Skeletal muscle tissue (tissue), 4 donors: ENCODE data around the gene NR2C2. TPM values are rescaled to one million over a fixed set of nuclear protein-coding genes. Genes with fewer than 3 reads are reported as not detected.

Source experiments
- H3K27ac ChIP-seq: one replicate; pipeline ENCODE4 v1.7.0; 2013; ENCODE audit warnings: mild to moderate bottlenecking, low read depth, low read length, inconsistent platforms
- H3K27me3 ChIP-seq, 3 donors: one replicate each; pipeline ENCODE4 v1.7.0; 2013; ENCODE audit warnings: low read length in 3 of 3; ENCODE audit not compliant: control insufficient read depth in 3 of 3, insufficient read depth in 3 of 3
- H3K36me3 ChIP-seq, 3 donors: one replicate each; pipeline ENCODE4 v1.7.0; 2013; ENCODE audit warnings: low read length in 3 of 3; ENCODE audit not compliant: control insufficient read depth in 3 of 3, insufficient read depth in 3 of 3
- H3K4me1 ChIP-seq, 3 donors: one replicate each; pipeline ENCODE4 v1.7.0; 2013; ENCODE audit warnings: low read length in 3 of 3, mild to moderate bottlenecking in 3 of 3; ENCODE audit not compliant: control insufficient read depth in 3 of 3, insufficient read depth in 3 of 3
- H3K4me3 ChIP-seq, 3 donors: one replicate each; pipeline ENCODE4 v1.7.0; 2013; ENCODE audit warnings: low read length in 3 of 3
- H3K9ac ChIP-seq, 3 donors: one replicate each; pipeline ENCODE4 v1.7.0; 2013; ENCODE audit warnings: low read length in 3 of 3, mild to moderate bottlenecking in 3 of 3, moderate library complexity in 2 of 3, low read depth in 1 of 3
- H3K9me3 ChIP-seq, 3 donors: one replicate each; pipeline ENCODE4 v1.7.0; 2013; ENCODE audit warnings: low read length in 3 of 3; ENCODE audit not compliant: control insufficient read depth in 3 of 3
- total RNA-seq: library from RNA; depleted of rRNA; stranded (reverse); fragments of >200 nt; gene quantifications from one replicate; pipeline ENCODE4 v1.2.3, GENCODE V29; 2014
- donor health status: Osteomylitis.

The NR2C2 gene
- total RNA-seq, 1 donor from 2014 or later = 27.7 TPM

DNA sequence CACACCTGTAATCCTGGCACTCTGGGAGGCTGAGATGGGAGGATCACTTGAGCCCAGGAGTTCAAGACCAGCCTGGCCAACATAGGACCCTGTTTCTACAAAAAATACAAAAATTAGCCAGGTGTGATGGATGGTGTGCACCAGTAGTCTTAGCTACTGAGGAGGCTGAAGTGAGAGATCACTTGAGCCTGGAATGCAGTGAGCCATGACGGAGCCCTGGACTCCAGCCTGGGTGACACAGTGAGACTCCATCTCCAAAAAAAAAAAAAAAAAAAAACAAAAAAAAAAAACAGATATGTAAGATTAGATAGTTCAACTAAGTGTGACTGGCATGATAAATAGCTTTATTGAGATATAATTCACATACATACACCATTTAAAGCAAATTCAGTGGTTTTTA is 141.8 kb downstream of the NR2C2 start:
- H3K36me3 ChIP-seq = peaks cover 25 to 63% (median 37%) of the 10 kb centered on the region in 3 donors
- no peak overlapping the region for H3K4me3 ChIP-seq
- H3K27ac ChIP-seq = no peak overlapping the region
- no peak overlapping the region for H3K9ac ChIP-seq
- no peaks in the 10 kb centered on the region for H3K27me3 ChIP-seq
- no peaks in the 10 kb centered on the region for H3K9me3 ChIP-seq
- no peaks in the 10 kb centered on the region for H3K4me1 ChIP-seq

DNA sequence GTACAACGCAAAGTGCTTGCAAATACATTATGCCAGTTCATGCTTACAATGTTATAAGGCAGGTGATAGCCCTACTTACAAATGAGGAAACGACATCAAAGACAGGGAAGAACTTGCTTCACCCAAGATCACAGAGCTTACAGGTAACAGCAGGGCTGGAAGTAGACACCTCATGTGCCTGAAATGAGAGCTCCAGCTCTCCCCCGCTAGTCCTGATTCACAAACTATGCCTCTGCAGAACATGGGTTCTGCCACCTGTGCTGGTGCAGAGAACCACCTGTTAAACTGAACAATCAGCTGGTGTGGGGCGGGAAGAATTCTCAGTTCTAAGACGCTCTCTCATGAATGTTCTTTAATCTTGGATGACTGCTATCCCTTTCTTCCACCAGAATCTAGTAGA is 144.2 kb downstream of the NR2C2 start:
- Histone ChIP-seq H3K9me3 (no peaks in the 10 kb centered on the region), H3K4me3 (no peak overlapping the region), H3K4me1 (no peaks in the 10 kb centered on the region), H3K9ac (no peak overlapping the region), H3K27me3 (no peaks in the 10 kb centered on the region), H3K27ac (no peak overlapping the region), H3K36me3 (peaks cover 31 to 66% (median 42%) of the 10 kb centered on the region in 3 donors)

DNA sequence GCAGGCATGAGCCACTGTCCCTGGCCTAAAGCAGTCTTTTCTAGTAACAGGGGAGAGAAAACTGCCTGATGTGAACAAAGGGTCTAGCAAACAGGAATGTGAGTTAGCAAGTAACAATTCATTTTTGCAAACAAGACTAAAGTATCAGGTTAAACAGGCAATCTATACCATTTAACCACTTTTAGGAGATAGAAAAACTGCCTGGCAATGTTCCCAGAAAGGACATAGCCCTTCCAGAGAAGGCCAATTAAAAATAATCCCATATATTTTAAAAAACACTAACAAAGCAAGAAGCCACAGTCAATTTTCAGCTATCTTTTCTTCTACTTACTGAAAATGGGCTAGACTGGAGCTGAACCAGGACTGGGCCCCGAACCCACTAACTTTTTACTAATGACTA is 145.3 kb downstream of the NR2C2 start:
- Histone ChIP-seq H3K9ac (no peak overlapping the region), H3K36me3 (peaks cover 31 to 61% (median 35%) of the 10 kb centered on the region in 3 donors), H3K4me1 (peaks cover 2 to 3% (median 2%) of the 10 kb centered on the region in 3 donors), H3K4me3 (no peak overlapping the region), H3K27ac (no peak overlapping the region), H3K27me3 (no peaks in the 10 kb centered on the region), H3K9me3 (no peaks in the 10 kb centered on the region)

DNA sequence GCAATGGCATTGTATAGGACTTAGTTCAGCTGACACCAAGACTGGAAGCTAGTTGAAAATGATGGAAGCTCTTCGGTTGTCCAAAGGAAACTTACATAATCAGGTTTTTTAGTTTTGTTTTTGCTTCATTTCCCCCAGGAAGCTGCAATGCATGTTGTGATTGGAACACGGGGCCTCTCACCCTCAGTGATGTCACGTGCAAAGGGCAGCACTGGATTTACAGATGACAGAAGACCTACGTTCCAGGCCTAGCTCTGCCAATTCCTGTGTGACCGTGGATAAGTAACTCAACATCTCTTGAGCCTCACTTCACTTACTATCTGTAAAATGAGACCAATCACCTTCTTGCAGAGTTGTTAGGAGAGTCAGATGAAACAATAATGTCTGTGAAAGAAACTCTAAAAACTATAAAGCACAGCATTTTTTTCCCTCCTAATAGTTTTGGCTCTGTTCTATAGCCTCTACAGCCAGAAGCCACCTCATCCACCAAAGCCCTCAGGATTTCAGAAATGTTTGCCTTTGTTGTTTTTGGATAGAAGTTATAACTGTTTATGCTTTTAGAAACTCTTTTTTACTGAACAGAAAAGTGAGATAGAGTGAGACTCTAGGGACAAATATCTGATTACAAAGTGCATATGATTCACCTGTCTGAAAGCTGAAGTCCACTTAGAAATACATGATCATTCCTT is 146.9 kb downstream of the NR2C2 start:
- peaks cover 29 to 51% (median 35%) of the 10 kb centered on the region in 3 donors for H3K36me3 ChIP-seq
- peaks cover 8 to 9% (median 9%) of the 10 kb centered on the region in 3 donors for H3K4me1 ChIP-seq
- H3K9me3 ChIP-seq = no peaks in the 10 kb centered on the region
- H3K9ac ChIP-seq = no peak overlapping the region
- no peak overlapping the region for H3K27ac ChIP-seq
- H3K4me3 ChIP-seq = no peak overlapping the region
- no peaks in the 10 kb centered on the region for H3K27me3 ChIP-seq

DNA sequence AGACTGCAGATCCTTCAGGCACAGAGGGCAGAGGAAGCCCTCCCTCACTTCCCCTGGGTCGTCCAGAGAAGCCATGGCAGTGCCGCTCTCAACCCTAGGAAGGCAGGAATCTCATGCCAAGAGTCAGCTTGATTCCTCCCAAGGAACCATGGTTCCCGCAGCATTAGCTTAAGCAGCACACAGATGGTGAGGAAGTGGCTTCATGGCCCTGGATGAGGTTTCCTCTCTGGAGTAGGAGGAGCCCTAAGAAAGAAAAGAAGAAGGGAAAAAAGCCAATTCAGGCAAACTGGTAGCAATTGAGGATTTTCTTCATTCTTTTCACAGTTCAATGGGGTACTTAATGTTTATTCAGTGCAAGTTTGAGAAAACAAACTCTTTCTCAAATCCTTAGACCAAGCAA is 148.7 kb downstream of the NR2C2 start:
- Histone ChIP-seq H3K36me3 (peaks cover 24 to 45% (median 29%) of the 10 kb centered on the region in 3 donors), H3K27ac (no peak overlapping the region), H3K9ac (no peak overlapping the region), H3K4me1 (peaks cover 15 to 17% (median 15%) of the 10 kb centered on the region in 3 donors), H3K27me3 (no peaks in the 10 kb centered on the region), H3K9me3 (no peaks in the 10 kb centered on the region), H3K4me3 (no peak overlapping the region)

DNA sequence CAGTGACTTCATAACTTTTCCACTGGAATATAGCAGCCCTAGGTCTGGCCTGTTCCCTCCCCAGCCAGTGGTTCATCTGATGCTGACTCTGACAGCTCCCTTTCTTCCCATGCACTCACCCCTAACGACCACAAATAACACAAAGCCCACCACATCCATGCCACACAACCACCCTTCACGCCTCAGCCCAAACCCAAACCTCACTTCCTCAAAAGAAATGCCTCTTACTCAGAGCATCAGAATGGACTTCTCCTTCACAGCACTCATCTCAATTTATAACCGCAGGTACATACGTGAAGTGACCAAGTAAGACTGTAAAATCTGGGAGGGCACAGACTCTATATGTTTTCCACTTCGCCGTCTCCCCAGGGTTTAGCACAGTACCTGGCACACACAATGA is 150.5 kb downstream of the NR2C2 start:
- Histone ChIP-seq H3K9me3 (no peaks in the 10 kb centered on the region), H3K4me3 (peak overlapping the region; percentile 99 to 100 (median 99)), H3K9ac (peak overlapping the region in 2 of 3 donors; percentile 97), H3K4me1 (peaks cover 25 to 31% (median 28%) of the 10 kb centered on the region in 3 donors), H3K27ac (peak overlapping the region; percentile 86), H3K27me3 (no peaks in the 10 kb centered on the region), H3K36me3 (peaks cover 22 to 35% (median 25%) of the 10 kb centered on the region in 3 donors)

Other genes starting within 250 kb of the NR2C2 start
- gene FGD5, start 128.6 kb upstream of the NR2C2 start, total RNA-seq = 15.7 TPM
- gene MRPS25, start 117.7 kb downstream of the NR2C2 start, total RNA-seq = 8.4 TPM
- gene RBSN, start 151.6 kb downstream of the NR2C2 start, total RNA-seq = 30.3 TPM